ENCODE data around the gene SEC14L1.

DNA sequence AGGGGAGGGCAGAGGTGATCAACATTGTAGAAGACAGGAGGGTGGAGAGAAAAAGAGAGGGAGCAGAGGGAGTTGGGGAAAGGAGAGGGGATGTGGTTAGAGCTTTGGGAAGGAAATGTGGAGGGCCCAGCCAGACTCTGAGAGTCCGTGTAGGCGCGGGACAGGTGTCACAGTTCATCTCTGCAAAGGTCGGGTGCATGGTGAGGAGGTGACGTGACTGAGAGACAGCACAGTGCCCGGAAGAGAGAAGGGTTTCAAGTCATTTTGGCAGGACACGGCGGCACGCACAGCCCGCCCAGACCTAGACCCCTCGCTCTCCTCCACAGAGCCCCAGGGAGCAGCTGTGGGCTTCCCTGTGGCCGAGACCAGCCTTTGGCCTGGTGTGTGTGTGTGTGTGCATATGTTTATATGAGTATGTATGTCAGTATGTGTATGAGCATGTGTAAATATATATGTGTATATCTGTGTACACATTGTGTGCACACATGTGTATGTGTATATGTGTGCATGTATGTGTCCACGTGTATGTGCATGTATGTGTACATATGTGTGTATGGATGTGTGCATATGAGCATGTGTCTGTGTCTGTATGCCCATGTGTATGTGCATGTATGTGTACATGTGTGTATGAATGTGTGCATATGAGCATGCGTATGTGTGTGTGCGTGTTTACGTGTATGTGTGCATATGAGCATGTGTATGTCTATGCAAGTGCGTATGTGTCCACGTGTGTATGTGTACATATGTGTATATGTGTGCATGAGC is 104.6 kb downstream of the SEC14L1 start:
- TF ChIP-seq EZH2 (IDR thresholded peaks at IDR 0.05; ENCODE audit: low read depth, low read length, severe bottlenecking): no peak
- TF ChIP-seq SP2 (IDR thresholded peaks at IDR 0.05; ENCODE audit: low read length): no peak
- TF ChIP-seq, protein P1, sequence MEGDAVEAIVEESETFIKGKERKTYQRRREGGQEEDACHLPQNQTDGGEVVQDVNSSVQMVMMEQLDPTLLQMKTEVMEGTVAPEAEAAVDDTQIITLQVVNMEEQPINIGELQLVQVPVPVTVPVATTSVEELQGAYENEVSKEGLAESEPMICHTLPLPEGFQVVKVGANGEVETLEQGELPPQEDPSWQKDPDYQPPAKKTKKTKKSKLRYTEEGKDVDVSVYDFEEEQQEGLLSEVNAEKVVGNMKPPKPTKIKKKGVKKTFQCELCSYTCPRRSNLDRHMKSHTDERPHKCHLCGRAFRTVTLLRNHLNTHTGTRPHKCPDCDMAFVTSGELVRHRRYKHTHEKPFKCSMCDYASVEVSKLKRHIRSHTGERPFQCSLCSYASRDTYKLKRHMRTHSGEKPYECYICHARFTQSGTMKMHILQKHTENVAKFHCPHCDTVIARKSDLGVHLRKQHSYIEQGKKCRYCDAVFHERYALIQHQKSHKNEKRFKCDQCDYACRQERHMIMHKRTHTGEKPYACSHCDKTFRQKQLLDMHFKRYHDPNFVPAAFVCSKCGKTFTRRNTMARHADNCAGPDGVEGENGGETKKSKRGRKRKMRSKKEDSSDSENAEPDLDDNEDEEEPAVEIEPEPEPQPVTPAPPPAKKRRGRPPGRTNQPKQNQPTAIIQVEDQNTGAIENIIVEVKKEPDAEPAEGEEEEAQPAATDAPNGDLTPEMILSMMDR (IDR thresholded peaks at IDR 0.05; ENCODE audit: control extremely low read depth in 1 of 3, insufficient read depth in 1 of 3, low read depth in 1 of 3, low read length in 3 of 3): no peak
- no peak for TF ChIP-seq YY1 (IDR thresholded peaks at IDR 0.05; ENCODE audit: low read depth, low read length)
- no peak for TF ChIP-seq TEAD4 (IDR thresholded peaks at IDR 0.05; ENCODE audit: low read depth, low read length)
- no peak for TF ChIP-seq GABPA (IDR thresholded peaks at IDR 0.05; ENCODE audit: borderline replicate concordance, insufficient read depth, low read length)
- TF ChIP-seq CEBPB (IDR thresholded peaks at IDR 0.05; ENCODE audit: low read depth, low read length): no peak
- no peak for TF ChIP-seq EP300 (IDR thresholded peaks at IDR 0.05; ENCODE audit: borderline replicate concordance in 1 of 2, low read depth in 2 of 2, low read length in 2 of 2)
- TF ChIP-seq, protein P2, sequence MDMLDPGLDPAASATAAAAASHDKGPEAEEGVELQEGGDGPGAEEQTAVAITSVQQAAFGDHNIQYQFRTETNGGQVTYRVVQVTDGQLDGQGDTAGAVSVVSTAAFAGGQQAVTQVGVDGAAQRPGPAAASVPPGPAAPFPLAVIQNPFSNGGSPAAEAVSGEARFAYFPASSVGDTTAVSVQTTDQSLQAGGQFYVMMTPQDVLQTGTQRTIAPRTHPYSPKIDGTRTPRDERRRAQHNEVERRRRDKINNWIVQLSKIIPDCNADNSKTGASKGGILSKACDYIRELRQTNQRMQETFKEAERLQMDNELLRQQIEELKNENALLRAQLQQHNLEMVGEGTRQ (IDR thresholded peaks at IDR 0.05; ENCODE audit: low read length): no peak
- no peak for TF ChIP-seq POLR2AphosphoS5 (IDR thresholded peaks at IDR 0.05; ENCODE audit: low read depth, low read length)
